Activated CD4-positive, alpha-beta T cell treated with anti-CD3 and anti-CD28 coated beads for 36 hours (primary cell): Measurements from ENCODE around the gene BEX1. TPM values are rescaled to one million over a fixed set of nuclear protein-coding genes. Genes with fewer than 3 reads are reported as not detected.
"Not testable (repeated sequence)": the region's sequence is repeated elsewhere in the genome, so short reads cannot be mapped to it uniquely, and the experiment has no call there.

Experiments
- ATAC-seq: fragments of 200-7000 bp; cut with Tn5 transposase; one replicate; pipeline ENCODE4 v1.10.0; 2021; ENCODE audit warnings: mild to moderate bottlenecking, moderate library complexity
- CTCF ChIA-PET: fragments of 350-600 bp; sonication (Branson Sonifier 250); formaldehyde crosslinking; loops from one replicate; lab custom pipeline; 2021; ENCODE audit warnings: antibody characterized with exemption; lab: Charles Lee
- POLR2A ChIA-PET: fragments of 350-600 bp; sonication (Branson Sonifier 250); formaldehyde crosslinking; loops from one replicate; lab custom pipeline; 2021; ENCODE audit warnings: antibody characterized with exemption, inconsistent platforms; lab: Charles Lee
- DNase-seq: peaks from one replicate; pipeline ENCODE4 v3.0.0-alpha.2; 2020
- H3K27ac Mint-ChIP-seq: one replicate; pipeline ENCODE4 v1.8.0; 2021; ENCODE audit warnings: mixed read lengths
- H3K27me3 Mint-ChIP-seq: one replicate; pipeline ENCODE4 v1.8.0; 2021; ENCODE audit warnings: mixed read lengths
- H3K36me3 Mint-ChIP-seq: one replicate; pipeline ENCODE4 v1.8.0; 2021; ENCODE audit warnings: low read depth, mixed read lengths
- H3K4me1 Mint-ChIP-seq: one replicate; pipeline ENCODE4 v1.8.0; 2021; ENCODE audit warnings: mixed read lengths
- H3K4me3 Mint-ChIP-seq: one replicate; pipeline ENCODE4 v1.8.0; 2021; ENCODE audit warnings: mild to moderate bottlenecking, moderate library complexity, mixed read lengths
- H3K9me3 Mint-ChIP-seq: one replicate; pipeline ENCODE4 v1.8.0; 2021; ENCODE audit warnings: low read depth, mixed read lengths
- intact Hi-C, 2 experiments: fragments of 100-400 bp; cut with DNase I in 1 of 2; cut with micrococcal nuclease in 1 of 2; formaldehyde crosslinking; loops; one replicate each; pipeline versions ENCODE4 v1.14.2 to v1.15.1; 2022 to 2024; cut with DNase I, micrococcal nuclease
- total RNA-seq, 2 experiments: library from RNA; stranded (reverse); gene quantifications; one replicate each; pipeline ENCODE4 v1.2.3, GENCODE V29; 2021

The BEX1 gene
- total RNA-seq, 2 experiments from 2014 or later, result 0.39 TPM; not detected in 1

DNA sequence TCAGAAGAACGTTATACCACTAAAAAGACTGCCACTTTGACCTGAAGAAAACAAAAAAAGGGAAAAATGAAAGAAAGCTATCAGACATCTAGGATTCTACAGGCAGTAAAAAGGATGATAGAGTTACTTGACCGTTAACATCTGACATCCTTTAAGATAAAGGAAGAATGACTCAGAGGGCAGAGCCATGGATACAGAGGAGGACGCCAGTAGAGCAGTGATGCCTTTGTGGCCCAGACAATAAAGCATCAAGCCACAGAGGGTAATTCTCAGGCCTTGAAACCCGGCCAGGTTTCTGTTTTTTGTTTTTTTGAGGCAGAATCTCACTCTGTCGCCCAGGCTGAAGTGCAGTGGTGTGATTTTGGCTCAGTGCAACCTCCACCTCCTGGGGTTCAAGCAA is 9.5 kb upstream of the BEX1 start:
- ATAC-seq (no peak), DNase-seq (no peak)
- no peaks in the 10 kb centered on the region for H3K9me3 Mint-ChIP-seq
- no peak overlapping the region for H3K27ac Mint-ChIP-seq
- H3K27me3 Mint-ChIP-seq, result peaks cover 2% of the 10 kb centered on the region
- H3K4me3 Mint-ChIP-seq, result no peak overlapping the region
- no peaks in the 10 kb centered on the region for H3K36me3 Mint-ChIP-seq
- ChIA-PET POLR2A (no interaction called here), CTCF (no interaction called here)
- H3K4me1 Mint-ChIP-seq, result no peaks in the 10 kb centered on the region
- intact Hi-C loops, result no loop called here

DNA sequence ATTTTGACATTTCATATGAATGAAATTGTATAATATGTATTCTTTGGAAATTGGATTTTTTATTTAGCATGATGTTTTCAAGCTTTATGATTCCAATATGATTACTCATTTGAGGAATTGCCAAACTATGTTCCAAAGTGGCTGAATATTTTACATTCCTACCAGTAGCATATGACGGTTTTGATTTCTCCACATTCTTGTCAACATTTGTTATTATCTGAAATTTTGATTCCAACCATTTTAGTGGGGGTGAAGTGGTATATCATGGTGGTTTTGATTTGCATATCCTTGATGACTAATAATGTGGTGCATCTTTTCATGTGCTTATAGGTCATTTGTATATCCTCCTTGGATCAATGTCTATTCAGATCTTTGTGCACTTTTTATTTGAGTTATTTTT is 2.6 kb upstream of the BEX1 start:
- CTCF ChIA-PET, result no interaction called here
- DNase-seq (no peak), ATAC-seq (no peak)
- Mint-ChIP-seq H3K4me1 (peaks cover 2% of the 10 kb centered on the region), H3K27ac (no peak overlapping the region), H3K4me3 (no peak overlapping the region), H3K27me3 (peaks cover 16% of the 10 kb centered on the region), H3K9me3 (no peaks in the 10 kb centered on the region), H3K36me3 (no peaks in the 10 kb centered on the region)
- intact Hi-C loops, result no loop called here
- POLR2A ChIA-PET, result no interaction called here

DNA sequence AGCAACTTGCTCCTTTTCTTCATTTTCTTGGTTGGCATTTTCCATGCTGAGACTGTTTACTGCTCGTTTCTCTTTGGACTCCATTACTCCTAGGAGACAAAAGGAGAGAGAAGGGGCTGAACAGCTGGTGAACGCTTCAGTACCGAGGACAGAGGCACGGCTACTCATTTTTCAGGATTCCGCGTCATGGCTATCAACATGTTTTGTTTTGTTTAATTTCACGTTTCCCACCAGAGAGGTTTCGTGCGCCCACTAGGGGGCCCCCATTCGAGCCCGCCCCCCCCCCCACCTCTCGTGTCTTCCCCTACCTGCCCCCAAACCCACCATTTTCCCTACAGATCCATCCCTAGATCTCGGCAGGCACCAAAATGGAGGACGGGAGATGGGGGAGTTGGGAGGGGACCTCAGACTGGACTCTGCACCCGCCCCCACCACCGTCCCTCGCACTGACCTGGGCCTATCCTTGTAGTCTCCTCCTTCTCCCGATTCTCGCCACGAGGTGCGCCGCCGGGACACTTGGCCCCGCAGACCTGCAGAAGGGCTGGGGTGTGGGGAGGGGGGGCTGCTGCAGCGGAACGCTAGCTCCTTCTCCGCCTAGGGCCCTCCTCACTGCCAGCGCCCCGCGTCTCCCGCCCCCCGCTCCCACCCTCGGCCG is 653 bp downstream of the BEX1 start:
- Mint-ChIP-seq H3K27ac (no peak overlapping the region), H3K27me3 (peaks cover 16% of the 10 kb centered on the region), H3K9me3 (no peaks in the 10 kb centered on the region), H3K36me3 (no peaks in the 10 kb centered on the region), H3K4me1 (peaks cover 2% of the 10 kb centered on the region), H3K4me3 (no peak overlapping the region)
- intact Hi-C loops, result no loop called here
- POLR2A ChIA-PET, result no interaction called here
- CTCF ChIA-PET, result no interaction called here
- DNase-seq, result peak; percentile 11
- no peak for ATAC-seq

DNA sequence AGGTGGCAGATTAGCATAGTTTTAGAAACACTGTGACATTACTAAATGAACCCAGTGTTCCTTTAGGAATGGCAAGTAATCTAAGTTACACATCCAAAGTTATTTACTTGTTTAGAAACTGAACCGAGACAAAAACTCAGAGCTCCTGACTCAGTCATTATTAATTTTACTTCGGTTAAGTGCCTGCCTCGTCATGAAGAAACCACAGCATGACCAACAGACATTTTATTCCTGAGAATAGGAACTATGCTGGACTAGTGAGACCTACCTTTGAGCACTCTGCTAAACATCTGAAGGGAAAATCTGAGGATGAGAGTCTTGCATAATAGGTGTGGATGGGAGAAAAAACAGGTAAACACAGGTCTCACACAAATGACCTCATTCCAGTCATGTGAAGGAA is 2.5 kb downstream of the BEX1 start:
- no peaks in the 10 kb centered on the region for H3K9me3 Mint-ChIP-seq
- H3K4me3 Mint-ChIP-seq, result no peak overlapping the region
- ChIA-PET CTCF (no interaction called here), POLR2A (no interaction called here)
- no peak overlapping the region for H3K27ac Mint-ChIP-seq
- peaks cover 2% of the 10 kb centered on the region for H3K4me1 Mint-ChIP-seq
- DNase-seq (no peak), ATAC-seq (no peak)
- intact Hi-C loops, result no loop called here
- no peaks in the 10 kb centered on the region for H3K36me3 Mint-ChIP-seq
- peaks cover 18% of the 10 kb centered on the region for H3K27me3 Mint-ChIP-seq

DNA sequence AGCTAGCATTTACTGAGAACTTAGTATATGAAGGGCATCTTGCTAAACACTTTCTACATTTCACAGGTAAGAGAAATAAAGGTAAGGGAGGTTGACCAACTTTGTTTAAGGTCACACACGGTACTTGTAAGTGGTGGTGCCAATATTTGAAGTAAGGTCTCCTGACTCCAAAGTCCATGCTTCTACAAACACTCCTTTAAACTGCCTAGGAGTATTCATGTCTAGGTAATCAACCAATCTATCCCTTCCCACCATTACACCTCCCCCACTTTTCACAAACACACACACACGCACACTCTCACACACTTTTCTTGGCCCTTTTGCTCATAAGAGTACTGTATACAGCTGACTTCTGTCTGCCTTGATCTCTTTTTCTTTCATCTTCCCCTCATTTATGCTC is 7.1 kb downstream of the BEX1 start:
- CTCF ChIA-PET, result no interaction called here
- DNase-seq, result no peak
- Mint-ChIP-seq H3K4me3 (no peak overlapping the region), H3K9me3 (no peaks in the 10 kb centered on the region), H3K27ac (no peak overlapping the region), H3K27me3 (peaks cover 16% of the 10 kb centered on the region), H3K36me3 (no peaks in the 10 kb centered on the region), H3K4me1 (no peaks in the 10 kb centered on the region)
- POLR2A ChIA-PET, result no interaction called here
- no peak for ATAC-seq
- intact Hi-C loops, result no loop called here

DNA sequence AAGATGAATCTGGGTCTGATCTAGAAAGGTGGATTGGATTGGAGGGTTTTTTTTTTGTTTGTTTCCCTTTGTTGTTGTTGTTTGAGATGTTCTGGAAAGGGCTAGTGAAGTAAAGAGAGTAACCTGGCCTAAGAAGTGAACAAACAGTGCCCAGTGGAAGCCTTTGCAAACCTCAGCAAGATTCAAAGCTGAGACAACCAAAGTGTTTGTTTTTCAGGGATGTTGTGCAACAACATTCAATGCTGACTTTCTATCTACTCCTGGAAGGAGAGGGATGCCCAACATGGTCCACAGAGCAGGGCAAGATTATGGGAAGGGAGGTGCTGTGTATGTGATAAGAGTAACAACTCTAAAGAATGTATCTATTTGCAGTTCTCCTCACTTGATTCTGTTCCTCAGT is 11.3 kb downstream of the BEX1 start:
- intact Hi-C loops, result no loop called here
- Mint-ChIP-seq H3K36me3 (no peaks in the 10 kb centered on the region), H3K9me3 (no peaks in the 10 kb centered on the region), H3K4me3 (no peak overlapping the region), H3K27me3 (peaks cover 20% of the 10 kb centered on the region), H3K27ac (no peak overlapping the region), H3K4me1 (no peaks in the 10 kb centered on the region)
- ChIA-PET POLR2A (no interaction called here), CTCF (no interaction called here)
- no peak for ATAC-seq
- DNase-seq, result no peak

DNA sequence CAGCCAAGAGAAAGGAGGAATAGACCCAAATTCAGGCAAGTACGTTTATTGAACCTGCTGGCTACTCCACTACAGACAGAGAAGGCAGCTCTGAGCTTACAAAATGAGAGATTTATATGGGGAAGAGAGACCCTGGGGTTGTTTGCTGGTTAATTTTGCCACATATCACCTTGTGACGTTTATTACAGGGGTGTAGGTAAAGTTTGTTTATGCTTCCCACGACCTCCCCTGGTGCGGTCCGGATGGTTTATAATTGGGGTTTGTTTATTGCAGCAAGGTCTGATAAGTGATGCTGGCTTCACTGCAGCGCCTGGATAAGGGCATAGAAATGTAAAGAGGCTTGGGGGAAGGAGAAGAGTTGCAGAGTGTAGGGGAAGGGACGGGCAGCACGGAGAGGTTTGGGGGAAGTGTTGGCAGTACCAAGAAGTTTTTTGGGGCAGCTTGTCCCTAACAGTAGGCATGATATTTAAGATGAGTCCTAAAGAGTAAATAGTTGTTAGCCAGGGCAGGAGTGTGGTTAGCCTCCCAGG is 12.6 kb downstream of the BEX1 start:
- POLR2A ChIA-PET, result no interaction called here
- Mint-ChIP-seq H3K4me3 (no peak overlapping the region), H3K4me1 (no peaks in the 10 kb centered on the region), H3K36me3 (no peaks in the 10 kb centered on the region), H3K27ac (no peak overlapping the region), H3K27me3 (peaks cover 16% of the 10 kb centered on the region), H3K9me3 (no peaks in the 10 kb centered on the region)
- DNase-seq, result no peak
- intact Hi-C loops, result no loop called here
- ATAC-seq, result no peak
- CTCF ChIA-PET, result no interaction called here

DNA sequence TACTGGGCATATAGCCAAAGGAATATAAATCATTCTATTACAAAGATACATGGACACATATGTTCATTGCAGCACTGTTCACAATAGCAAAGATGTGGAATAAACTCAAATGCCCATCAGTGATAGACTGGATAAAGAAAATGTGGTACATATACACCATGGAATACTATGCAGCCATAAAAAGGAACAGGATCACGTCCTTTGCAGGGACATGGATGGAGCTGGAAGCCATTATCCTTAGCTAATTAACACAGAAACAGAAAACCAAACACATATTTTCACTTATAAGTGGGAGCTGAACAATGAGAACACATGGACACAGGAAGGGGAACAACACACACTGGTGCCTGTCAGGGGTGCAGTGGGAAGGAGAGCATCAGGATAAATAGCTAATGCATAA is 30.6 kb downstream of the BEX1 start:
- CTCF ChIA-PET, H3K9me3 Mint-ChIP-seq, H3K4me3 Mint-ChIP-seq, DNase-seq, H3K4me1 Mint-ChIP-seq, intact Hi-C loops, H3K36me3 Mint-ChIP-seq, POLR2A ChIA-PET, ATAC-seq, H3K27ac Mint-ChIP-seq, H3K27me3 Mint-ChIP-seq: not testable (repeated sequence)

DNA sequence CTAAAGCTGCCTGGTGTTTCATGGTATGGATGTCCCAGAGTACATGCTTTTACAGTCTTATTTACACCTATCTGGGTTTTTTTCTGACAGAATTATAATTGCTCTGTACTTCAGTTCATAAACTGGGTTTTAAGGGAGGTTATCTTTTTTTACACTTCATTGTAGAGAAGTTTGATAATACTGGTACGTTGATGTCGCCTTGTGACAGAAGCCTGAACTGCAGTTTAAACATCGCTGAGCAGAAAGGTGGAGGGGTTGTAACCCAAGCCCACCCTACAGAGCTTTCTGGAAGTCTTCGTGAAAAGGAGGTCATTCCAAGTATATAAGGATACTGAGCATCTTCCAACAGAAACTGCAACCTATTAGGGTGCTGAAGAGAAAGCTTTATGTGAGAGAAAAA is 46.4 kb downstream of the BEX1 start:
- ATAC-seq (no peak), DNase-seq (no peak)
- intact Hi-C loops, result no loop called here
- ChIA-PET CTCF (no interaction called here), POLR2A (no interaction called here)
- Mint-ChIP-seq H3K36me3 (no peaks in the 10 kb centered on the region), H3K27me3 (no peaks in the 10 kb centered on the region), H3K27ac (no peak overlapping the region), H3K4me3 (no peak overlapping the region), H3K9me3 (no peaks in the 10 kb centered on the region), H3K4me1 (no peaks in the 10 kb centered on the region)

DNA sequence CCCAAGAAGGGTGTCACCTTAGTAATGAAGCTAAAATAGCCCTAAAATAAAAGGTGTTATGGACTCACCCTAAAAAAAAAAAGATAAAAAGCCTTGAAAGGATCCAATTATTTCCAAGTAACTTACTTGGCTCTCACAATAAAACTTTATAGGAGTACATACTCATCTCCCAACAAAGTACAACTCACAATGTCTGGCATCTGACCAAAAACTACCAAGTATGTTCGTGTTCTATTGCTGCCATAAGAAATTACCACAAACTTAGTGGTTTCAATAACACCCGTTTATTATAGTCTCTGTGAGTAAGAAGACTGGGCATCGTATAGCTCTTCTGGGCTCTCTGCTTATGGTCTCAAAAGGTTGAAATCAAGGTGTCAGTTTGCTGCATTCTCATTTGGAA is 51.0 kb downstream of the BEX1 start:
- H3K9me3 Mint-ChIP-seq, result no peaks in the 10 kb centered on the region
- intact Hi-C loops, result no loop called here
- no peak for DNase-seq
- no peak overlapping the region for H3K4me3 Mint-ChIP-seq
- ChIA-PET POLR2A (no interaction called here), CTCF (no interaction called here)
- H3K36me3 Mint-ChIP-seq, result no peaks in the 10 kb centered on the region
- no peaks in the 10 kb centered on the region for H3K27me3 Mint-ChIP-seq
- H3K27ac Mint-ChIP-seq, result no peak overlapping the region
- no peaks in the 10 kb centered on the region for H3K4me1 Mint-ChIP-seq
- no peak for ATAC-seq
